ENCODE data around the gene MVD. TPM values are rescaled to one million over a fixed set of nuclear protein-coding genes. Genes with fewer than 3 reads are reported as not detected.

Gene MVD
- total and polyA plus RNA-seq, 8 donors: 24.3 to 154 (median 36.3) TPM

DNA sequence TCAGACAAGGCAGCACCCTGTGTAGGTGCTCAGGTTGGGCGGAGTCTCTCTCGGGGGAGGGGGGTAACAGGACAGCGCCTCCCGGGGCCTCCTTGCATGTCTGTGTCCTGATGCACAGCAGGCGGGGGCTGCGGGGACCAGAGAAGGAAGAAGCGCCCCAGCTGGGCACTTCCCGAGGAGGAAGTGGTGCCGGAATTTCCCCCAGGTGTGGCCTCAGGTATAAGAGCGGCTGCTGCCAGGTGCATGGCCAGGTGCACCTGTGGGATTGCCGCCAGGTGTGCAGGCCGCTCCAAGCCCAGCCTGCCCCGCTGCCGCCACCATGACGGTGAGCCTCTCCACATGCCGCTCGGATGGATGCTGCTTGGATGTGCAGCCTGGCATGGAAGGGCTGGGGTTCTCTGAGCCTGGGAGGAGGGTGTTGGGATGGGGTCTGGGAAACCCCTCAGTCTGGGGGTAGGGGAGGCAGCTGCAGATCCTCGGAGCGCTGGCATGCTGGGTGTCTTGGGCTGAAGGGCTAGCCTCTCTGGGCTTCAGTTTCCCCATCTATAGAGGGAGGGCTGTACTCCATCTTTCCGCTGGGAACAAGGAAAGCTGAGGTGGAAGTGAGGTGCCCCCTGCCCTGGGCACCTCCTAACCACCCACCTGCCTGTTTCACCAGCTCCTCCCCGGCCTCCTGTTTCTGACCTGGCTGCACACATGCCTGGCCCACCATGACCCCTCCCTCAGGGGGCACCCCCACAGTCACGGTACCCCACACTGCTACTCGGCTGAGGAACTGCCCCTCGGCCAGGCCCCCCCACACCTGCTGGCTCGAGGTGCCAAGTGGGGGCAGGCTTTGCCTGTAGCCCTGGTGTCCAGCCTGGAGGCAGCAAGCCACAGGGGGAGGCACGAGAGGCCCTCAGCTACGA lies 24.3 kb downstream of the MVD start, which contains the start of gene IL17C:
Gene IL17C, plus strand, starts transcription at position 250 of the 908 bp plus-strand sequence. Its CDS starts 70 bp downstream, at position 320.
- peak in 1 of 4 donors; percentile 81 for DNase-seq
- ATAC-seq: peak; percentile 29
- H3K27ac ChIP-seq: no peak within 1 kb of the TSS
- intact Hi-C loops (cut with DNase I): no loop called here
- TF ChIP-seq, protein P1, sequence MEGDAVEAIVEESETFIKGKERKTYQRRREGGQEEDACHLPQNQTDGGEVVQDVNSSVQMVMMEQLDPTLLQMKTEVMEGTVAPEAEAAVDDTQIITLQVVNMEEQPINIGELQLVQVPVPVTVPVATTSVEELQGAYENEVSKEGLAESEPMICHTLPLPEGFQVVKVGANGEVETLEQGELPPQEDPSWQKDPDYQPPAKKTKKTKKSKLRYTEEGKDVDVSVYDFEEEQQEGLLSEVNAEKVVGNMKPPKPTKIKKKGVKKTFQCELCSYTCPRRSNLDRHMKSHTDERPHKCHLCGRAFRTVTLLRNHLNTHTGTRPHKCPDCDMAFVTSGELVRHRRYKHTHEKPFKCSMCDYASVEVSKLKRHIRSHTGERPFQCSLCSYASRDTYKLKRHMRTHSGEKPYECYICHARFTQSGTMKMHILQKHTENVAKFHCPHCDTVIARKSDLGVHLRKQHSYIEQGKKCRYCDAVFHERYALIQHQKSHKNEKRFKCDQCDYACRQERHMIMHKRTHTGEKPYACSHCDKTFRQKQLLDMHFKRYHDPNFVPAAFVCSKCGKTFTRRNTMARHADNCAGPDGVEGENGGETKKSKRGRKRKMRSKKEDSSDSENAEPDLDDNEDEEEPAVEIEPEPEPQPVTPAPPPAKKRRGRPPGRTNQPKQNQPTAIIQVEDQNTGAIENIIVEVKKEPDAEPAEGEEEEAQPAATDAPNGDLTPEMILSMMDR (IDR thresholded peaks at IDR 0.05): no peak
- peaks cover 31 to 61% of the 10 kb centered on the region in 2 donors for H3K27me3 ChIP-seq
- H3K36me3 ChIP-seq: peaks cover 0 to 13% of the 10 kb centered on the region in 2 donors
- H3K4me3 ChIP-seq: no peak within 1 kb of the TSS
- no peaks in the 10 kb centered on the region for H3K9me3 ChIP-seq
- peaks cover 6 to 53% of the 10 kb centered on the region in 2 donors for H3K4me1 ChIP-seq

DNA sequence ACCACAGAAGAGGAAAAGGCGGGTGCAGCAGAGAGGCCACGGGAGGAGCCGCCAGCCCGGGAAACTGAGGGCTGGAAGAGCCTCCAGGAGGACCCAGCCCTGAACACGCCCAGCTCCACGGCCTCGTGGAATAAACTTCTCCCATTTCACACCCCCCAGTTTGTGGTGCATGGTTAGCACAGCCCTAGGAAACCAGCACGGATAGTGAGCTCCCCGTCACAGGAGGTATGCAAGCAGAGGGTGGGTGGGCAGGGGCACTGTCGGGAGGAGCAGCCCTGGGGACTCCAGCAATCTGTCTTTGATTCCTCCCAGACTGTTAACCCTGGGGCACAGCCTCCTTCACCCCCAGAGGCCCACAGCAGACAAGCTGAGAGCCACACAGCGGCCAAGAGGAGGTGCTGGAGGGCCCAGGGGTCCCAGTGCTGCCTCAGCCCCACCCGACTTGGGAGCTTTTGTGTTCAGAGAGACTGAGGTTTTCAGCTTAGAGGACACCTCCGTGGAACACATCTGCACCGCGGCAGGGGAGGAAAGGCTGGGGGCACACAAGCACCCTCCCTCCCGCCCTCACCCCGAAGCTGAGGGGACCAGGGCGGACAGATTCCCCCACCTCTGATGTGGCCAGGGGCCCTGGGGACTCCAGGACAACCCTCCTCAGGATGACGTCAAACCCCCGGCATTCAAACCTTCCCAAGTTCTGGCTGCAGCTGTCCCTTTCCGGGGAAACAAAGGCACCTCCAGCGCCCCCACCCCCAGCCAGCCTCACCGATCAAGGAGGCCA lies 26.2 kb downstream of the MVD start:
- peaks cover 0 to 17% of the 10 kb centered on the region in 2 donors for H3K36me3 ChIP-seq
- no peaks in the 10 kb centered on the region for H3K9me3 ChIP-seq
- no peak overlapping the region for H3K27ac ChIP-seq
- peaks cover 31 to 61% of the 10 kb centered on the region in 2 donors for H3K27me3 ChIP-seq
- no peak for DNase-seq
- ATAC-seq: no peak
- TF ChIP-seq, protein P1 (IDR thresholded peaks at IDR 0.05): no peak
- intact Hi-C loops (cut with DNase I): no loop called here
- peaks cover 6 to 57% of the 10 kb centered on the region in 2 donors for H3K4me1 ChIP-seq
- H3K4me3 ChIP-seq: no peak overlapping the region

DNA sequence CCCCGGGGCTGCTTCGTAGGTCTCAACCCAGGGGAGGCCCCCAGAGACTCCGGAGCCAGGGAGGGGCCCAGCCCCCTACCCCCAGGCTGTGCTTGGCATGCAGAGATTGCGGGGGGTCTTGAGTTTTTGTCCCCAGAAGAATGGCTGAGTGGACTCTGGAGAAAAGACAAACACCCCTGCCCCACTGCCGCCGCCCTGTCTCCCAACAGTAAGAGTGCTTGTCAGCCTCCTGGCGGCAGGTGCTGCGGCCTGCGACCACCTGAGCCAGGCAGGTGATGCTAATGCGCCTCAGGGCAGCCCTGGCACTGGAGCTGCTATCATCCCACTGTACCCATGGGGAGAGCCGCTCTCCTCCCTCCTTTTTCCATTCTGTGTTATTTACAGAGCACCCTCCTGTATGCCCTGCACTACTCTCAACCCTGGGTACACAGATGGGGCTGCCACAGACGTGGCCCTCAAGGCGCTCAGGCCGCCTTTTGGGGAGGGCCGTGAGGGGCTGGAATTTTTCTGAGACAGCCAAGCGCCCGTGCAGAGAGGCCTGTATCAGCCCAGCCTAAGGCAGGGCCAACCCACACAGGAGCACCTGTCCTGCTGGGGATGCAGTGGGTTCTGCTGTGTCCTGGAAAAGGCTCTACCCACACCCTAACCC lies 27.1 kb downstream of the MVD start:
- Histone ChIP-seq H3K36me3 (peaks cover 0 to 26% of the 10 kb centered on the region in 2 donors), H3K27me3 (peaks cover 31 to 55% of the 10 kb centered on the region in 2 donors), H3K4me1 (peaks cover 6 to 50% of the 10 kb centered on the region in 2 donors), H3K9me3 (no peaks in the 10 kb centered on the region), H3K4me3 (no peak overlapping the region), H3K27ac (no peak overlapping the region)
- TF ChIP-seq, protein P1 (IDR thresholded peaks at IDR 0.05): no peak
- ATAC-seq (no peak), DNase-seq (no peak)
- intact Hi-C loops (cut with DNase I): no loop called here

DNA sequence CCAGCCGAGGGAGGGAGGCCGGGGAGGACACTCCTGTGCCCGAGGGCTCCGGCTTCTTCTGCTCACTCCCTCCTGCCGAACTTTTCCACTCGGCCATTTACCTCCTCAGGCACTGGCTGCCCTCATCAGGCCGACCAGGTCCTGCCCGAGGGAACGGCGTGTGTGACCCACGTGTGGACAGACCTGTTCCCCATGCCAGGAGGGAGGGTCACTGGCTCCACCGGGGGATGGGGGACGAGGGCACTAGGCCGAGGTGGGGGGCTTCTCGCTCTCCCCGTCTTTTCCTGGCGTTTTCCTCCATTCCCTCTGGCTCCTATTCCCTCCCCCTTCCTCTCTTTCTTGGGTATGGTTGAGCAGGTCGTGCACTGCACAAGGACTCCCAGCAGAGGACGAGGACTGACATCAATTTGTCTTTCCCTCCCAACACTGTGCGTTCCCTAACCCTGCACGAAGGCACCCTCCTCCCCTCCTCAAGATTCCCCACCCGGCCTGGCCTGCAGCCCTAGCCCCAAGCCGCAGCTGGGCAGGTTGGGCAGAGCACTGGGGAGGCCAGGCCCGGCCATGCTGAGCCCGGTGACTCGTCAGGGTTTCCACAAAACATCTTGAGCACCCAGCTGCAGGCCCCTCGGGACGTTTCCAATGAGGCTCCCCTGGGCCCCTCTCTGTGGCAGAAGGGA lies 27.8 kb downstream of the MVD start:
- Histone ChIP-seq H3K9me3 (no peaks in the 10 kb centered on the region), H3K4me1 (peaks cover 6 to 49% of the 10 kb centered on the region in 2 donors), H3K27ac (peak overlapping the region in 1 of 2 donors; percentile 90), H3K27me3 (peaks cover 25 to 48% of the 10 kb centered on the region in 2 donors), H3K4me3 (peak overlapping the region; percentile 22 to 52), H3K36me3 (peaks cover 0 to 33% of the 10 kb centered on the region in 2 donors)
- DNase-seq (no peak), ATAC-seq (no peak)
- intact Hi-C loops (cut with DNase I): no loop called here
- TF ChIP-seq, protein P1 (IDR thresholded peaks at IDR 0.05): no peak

Measured in left lung (tissue), 10 donors.